OCI-M1 (cell line): ENCODE data around the gene EOGT.

ENCODE experiments used
- DNase-seq: peaks from one replicate; lab custom pipeline; 2025; lab: John Stamatoyannopoulos, UW

EOGT gene

GRCh38 chr3:68963376-68963775 lies 50.1 kb downstream of the EOGT start:
- no peak for DNase-seq

GRCh38 chr3:68958932-68959331 lies 54.6 kb downstream of the EOGT start:
- no peak for DNase-seq

GRCh38 chr3:68957895-68958294 lies 55.6 kb downstream of the EOGT start:
- peak; percentile 70 for DNase-seq

GRCh38 chr3:68953816-68954444 lies 59.6 kb downstream of the EOGT start:
- peak; percentile 61 for DNase-seq

- no peak for DNase-seq
Observed at GRCh38 chr3:68945225-68945624, 68.3 kb downstream of the EOGT start.

GRCh38 chr3:68943753-68944500 lies 69.6 kb downstream of the EOGT start:
- DNase-seq, result no peak

GRCh38 chr3:68941055-68941454 lies 72.4 kb downstream of the EOGT start:
- no peak for DNase-seq

GRCh38 chr3:68936856-68937255 lies 76.6 kb downstream of the EOGT start:
- no peak for DNase-seq

GRCh38 chr3:68935778-68936177 lies 77.7 kb downstream of the EOGT start:
- no peak for DNase-seq

GRCh38 chr3:68931406-68932149 lies 81.9 kb downstream of the EOGT start:
- no peak for DNase-seq
